22Rv1 (cell line): Measurements from ENCODE around the gene MPZL2.

ENCODE experiments used
- ZFX ChIP-seq: fragments of 450-650 bp; IDR thresholded peaks from 2 replicates; pipeline ENCODE4 v1.6.1; 2017; ENCODE audit warnings: antibody characterized with exemption, borderline replicate concordance
- TF ChIP-seq, protein P1 (sequence below): fragments of 450-650 bp; IDR thresholded peaks from 2 replicates; pipeline ENCODE4 v1.5.1; 2017; ENCODE audit warnings: mild to moderate bottlenecking

DNA sequence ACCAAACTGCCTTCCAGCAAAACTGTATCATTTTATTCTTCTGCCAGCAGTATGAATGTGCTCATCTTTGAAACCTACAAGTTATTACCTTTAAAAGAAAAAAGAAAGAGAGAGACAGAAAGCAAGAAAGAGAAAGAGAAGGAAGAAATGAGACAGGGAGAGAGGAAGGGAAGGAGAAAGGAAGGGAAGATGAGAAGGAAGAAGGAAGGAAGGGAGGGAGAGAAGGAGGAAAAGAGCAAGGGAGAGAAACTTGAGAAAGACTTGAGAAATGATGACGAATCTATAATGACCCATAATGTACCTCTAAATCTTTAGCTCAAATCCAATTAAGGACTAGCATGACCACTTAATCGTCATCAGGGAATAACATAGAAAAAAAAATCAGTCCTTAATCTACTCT is 27.9 kb downstream of the MPZL2 start:
- TF ChIP-seq, protein P1, sequence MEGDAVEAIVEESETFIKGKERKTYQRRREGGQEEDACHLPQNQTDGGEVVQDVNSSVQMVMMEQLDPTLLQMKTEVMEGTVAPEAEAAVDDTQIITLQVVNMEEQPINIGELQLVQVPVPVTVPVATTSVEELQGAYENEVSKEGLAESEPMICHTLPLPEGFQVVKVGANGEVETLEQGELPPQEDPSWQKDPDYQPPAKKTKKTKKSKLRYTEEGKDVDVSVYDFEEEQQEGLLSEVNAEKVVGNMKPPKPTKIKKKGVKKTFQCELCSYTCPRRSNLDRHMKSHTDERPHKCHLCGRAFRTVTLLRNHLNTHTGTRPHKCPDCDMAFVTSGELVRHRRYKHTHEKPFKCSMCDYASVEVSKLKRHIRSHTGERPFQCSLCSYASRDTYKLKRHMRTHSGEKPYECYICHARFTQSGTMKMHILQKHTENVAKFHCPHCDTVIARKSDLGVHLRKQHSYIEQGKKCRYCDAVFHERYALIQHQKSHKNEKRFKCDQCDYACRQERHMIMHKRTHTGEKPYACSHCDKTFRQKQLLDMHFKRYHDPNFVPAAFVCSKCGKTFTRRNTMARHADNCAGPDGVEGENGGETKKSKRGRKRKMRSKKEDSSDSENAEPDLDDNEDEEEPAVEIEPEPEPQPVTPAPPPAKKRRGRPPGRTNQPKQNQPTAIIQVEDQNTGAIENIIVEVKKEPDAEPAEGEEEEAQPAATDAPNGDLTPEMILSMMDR = no peak
- no peak for TF ChIP-seq ZFX
